ENCODE results near the gene ENOX2.

Gene ENOX2

GRCh38 chrX:130645955-130646583 is 256.9 kb downstream of the ENOX2 start:
- no peak overlapping the region for H3K4me3 ChIP-seq (ENCODE audit: low read depth, low read length)
- TF ChIP-seq, protein P1, sequence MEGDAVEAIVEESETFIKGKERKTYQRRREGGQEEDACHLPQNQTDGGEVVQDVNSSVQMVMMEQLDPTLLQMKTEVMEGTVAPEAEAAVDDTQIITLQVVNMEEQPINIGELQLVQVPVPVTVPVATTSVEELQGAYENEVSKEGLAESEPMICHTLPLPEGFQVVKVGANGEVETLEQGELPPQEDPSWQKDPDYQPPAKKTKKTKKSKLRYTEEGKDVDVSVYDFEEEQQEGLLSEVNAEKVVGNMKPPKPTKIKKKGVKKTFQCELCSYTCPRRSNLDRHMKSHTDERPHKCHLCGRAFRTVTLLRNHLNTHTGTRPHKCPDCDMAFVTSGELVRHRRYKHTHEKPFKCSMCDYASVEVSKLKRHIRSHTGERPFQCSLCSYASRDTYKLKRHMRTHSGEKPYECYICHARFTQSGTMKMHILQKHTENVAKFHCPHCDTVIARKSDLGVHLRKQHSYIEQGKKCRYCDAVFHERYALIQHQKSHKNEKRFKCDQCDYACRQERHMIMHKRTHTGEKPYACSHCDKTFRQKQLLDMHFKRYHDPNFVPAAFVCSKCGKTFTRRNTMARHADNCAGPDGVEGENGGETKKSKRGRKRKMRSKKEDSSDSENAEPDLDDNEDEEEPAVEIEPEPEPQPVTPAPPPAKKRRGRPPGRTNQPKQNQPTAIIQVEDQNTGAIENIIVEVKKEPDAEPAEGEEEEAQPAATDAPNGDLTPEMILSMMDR (IDR thresholded peaks at IDR 0.05; ENCODE audit: borderline replicate concordance, insufficient read depth, low read depth, low read length), result no peak

GRCh38 chrX:130637591-130637990 is 265.4 kb downstream of the ENOX2 start:
- TF ChIP-seq, protein P1 (IDR thresholded peaks at IDR 0.05; ENCODE audit: borderline replicate concordance, insufficient read depth, low read depth, low read length), result no peak
- H3K4me3 ChIP-seq (ENCODE audit: low read depth, low read length), result no peak overlapping the region

GRCh38 chrX:130636277-130636676 is 266.7 kb downstream of the ENOX2 start:
- TF ChIP-seq, protein P1 (IDR thresholded peaks at IDR 0.05; ENCODE audit: borderline replicate concordance, insufficient read depth, low read depth, low read length), result no peak
- no peak overlapping the region for H3K4me3 ChIP-seq (ENCODE audit: low read depth, low read length)

GRCh38 chrX:130631011-130631410 is 272.0 kb downstream of the ENOX2 start:
- TF ChIP-seq, protein P1 (IDR thresholded peaks at IDR 0.05; ENCODE audit: borderline replicate concordance, insufficient read depth, low read depth, low read length), result no peak

DNA sequence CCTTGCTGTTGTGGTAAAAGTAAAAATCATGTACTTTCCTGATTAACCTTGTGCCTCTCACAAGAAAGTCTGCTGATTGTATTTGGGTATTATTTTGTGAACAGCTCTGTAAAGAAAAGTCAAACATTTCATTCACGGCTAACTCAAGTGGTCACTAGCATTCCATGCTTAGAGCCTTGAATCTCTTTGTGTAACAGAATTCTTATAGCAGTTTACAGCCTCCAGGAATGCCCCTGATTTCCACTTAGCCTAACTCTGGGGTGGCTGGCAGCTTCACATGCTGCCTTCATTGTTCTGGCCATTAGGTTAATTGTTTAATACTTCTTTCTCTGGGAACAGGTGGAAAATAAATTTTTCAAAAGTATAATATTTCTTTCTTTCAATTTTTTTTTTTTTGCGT is 274.5 kb downstream of the ENOX2 start:
- TF ChIP-seq, protein P1 (IDR thresholded peaks at IDR 0.05; ENCODE audit: borderline replicate concordance, insufficient read depth, low read depth, low read length), result no peak
- H3K4me3 ChIP-seq (ENCODE audit: low read depth, low read length), result no peak overlapping the region

More at GRCh38 chrX:130631011-130631410, 272.0 kb downstream of the ENOX2 start:
- H3K4me3 ChIP-seq (ENCODE audit: low read depth, low read length), result no peak overlapping the region

GRCh38 chrX:130626521-130626920 is 276.5 kb downstream of the ENOX2 start:
- H3K4me3 ChIP-seq (ENCODE audit: low read depth, low read length), result no peak overlapping the region
- TF ChIP-seq, protein P1 (IDR thresholded peaks at IDR 0.05; ENCODE audit: borderline replicate concordance, insufficient read depth, low read depth, low read length), result no peak

DNA sequence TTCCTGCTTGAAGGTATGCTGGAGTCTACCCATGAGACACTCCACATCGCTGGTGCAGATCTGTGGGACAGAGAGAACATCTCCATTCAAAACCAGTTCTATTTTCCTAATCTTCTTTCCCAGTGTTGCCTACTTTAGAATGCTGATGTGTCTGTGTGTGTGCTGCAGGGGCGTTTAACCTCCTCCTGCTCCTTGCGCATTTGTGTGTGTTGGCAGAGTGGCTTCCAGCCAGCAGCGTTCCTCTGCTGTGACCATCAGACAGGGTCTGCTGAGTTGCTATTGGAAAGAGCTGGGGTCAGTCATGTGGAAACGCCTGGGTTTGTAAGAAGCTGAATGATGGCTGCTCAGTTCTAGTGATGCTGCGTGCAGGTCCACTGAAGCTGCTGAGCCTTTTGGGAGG is 277.6 kb downstream of the ENOX2 start:
- TF ChIP-seq, protein P1 (IDR thresholded peaks at IDR 0.05; ENCODE audit: borderline replicate concordance, insufficient read depth, low read depth, low read length), result no peak
- no peak overlapping the region for H3K4me3 ChIP-seq (ENCODE audit: low read depth, low read length)

Measured in GM12875 (cell line).